CD4-positive, alpha-beta T cell (primary cell): Measurements from ENCODE around the gene SHLD2. TPM values are rescaled to one million over a fixed set of nuclear protein-coding genes. Genes with fewer than 3 reads are reported as not detected.
"Not testable (repeated sequence)": the region's sequence is repeated elsewhere in the genome, so short reads cannot be mapped to it uniquely, and the experiment has no call there.

Experiments
- ATAC-seq: fragments of 200-7000 bp; cut with Tn5 transposase; one replicate; pipeline ENCODE4 v1.10.0; 2022; ENCODE audit warnings: mild to moderate bottlenecking; ENCODE audit not compliant: poor library complexity
- CTCF ChIA-PET: fragments of 350-600 bp; sonication (Branson Sonifier 250); formaldehyde crosslinking; loops from one replicate; lab custom pipeline; 2021; ENCODE audit warnings: antibody characterized with exemption, inconsistent platforms; lab: Charles Lee
- POLR2A ChIA-PET: fragments of 350-600 bp; sonication (Branson Sonifier 250); formaldehyde crosslinking; loops from one replicate; lab custom pipeline; 2021; ENCODE audit warnings: antibody characterized with exemption, inconsistent platforms; lab: Charles Lee
- DNase-seq, 14 experiments: peaks; one replicate each; pipeline ENCODE4 v3.0.0-alpha.2; 2013 to 2020; ENCODE audit warnings: mixed read lengths in 2 of 14
- H3K27ac ChIP-seq, 2 donors: one replicate each; pipeline versions ENCODE4 v1.5.1 to v1.7.0; 2013; ENCODE audit warnings: low read length in 2 of 2, low read depth in 1 of 2, mild to moderate bottlenecking in 1 of 2
- H3K27me3 ChIP-seq, 2 experiments: 1 replicate in 1 of 2; 2 replicates in 1 of 2; pipeline versions ENCODE4 v1.6.1 to v1.7.0; 2013; ENCODE audit warnings: low read length in 2 of 2, control low read depth in 1 of 2, mild to moderate bottlenecking in 1 of 2, moderate library complexity in 1 of 2; ENCODE audit not compliant: insufficient read depth in 2 of 2, control insufficient read depth in 1 of 2
- H3K36me3 ChIP-seq: one replicate; pipeline ENCODE4 v1.6.1; 2013; ENCODE audit warnings: low read length, control low read depth; ENCODE audit not compliant: insufficient read depth
- H3K4me1 ChIP-seq: one replicate; pipeline ENCODE4 v1.6.1; 2013; ENCODE audit warnings: low read length, control low read depth; ENCODE audit not compliant: insufficient read depth
- H3K4me3 ChIP-seq: one replicate; pipeline ENCODE4 v1.5.1; 2013; ENCODE audit warnings: mild to moderate bottlenecking, low read length, moderate library complexity
- H3K9me3 ChIP-seq, 2 experiments: 1 replicate in 1 of 2; 2 replicates in 1 of 2; pipeline versions ENCODE4 v1.6.1 to v1.7.0; 2013; ENCODE audit warnings: low read length in 2 of 2, mild to moderate bottlenecking in 2 of 2, control low read depth in 1 of 2, moderate library complexity in 1 of 2; ENCODE audit not compliant: control insufficient read depth in 1 of 2, insufficient read depth in 1 of 2
- H3K27ac Mint-ChIP-seq: one replicate; pipeline ENCODE4 v1.8.0; 2020; ENCODE audit warnings: mixed read lengths
- H3K27me3 Mint-ChIP-seq: one replicate; pipeline ENCODE4 v1.8.0; 2021; ENCODE audit warnings: mixed read lengths
- H3K36me3 Mint-ChIP-seq: one replicate; pipeline ENCODE4 v1.8.0; 2021; ENCODE audit warnings: low read depth, mixed read lengths
- H3K4me1 Mint-ChIP-seq: one replicate; pipeline ENCODE4 v1.8.0; 2021; ENCODE audit warnings: low read depth, mixed read lengths
- H3K4me3 Mint-ChIP-seq: one replicate; pipeline ENCODE4 v1.8.0; 2020; ENCODE audit warnings: mild to moderate bottlenecking, mixed read lengths
- H3K9me3 Mint-ChIP-seq: one replicate; pipeline ENCODE4 v1.8.0; 2020; ENCODE audit warnings: mixed read lengths
- intact Hi-C, 2 experiments: fragments of 100-400 bp; cut with DNase I in 1 of 2; cut with micrococcal nuclease in 1 of 2; formaldehyde crosslinking; loops; one replicate each; pipeline versions ENCODE4 v1.15.1 to v1.9.0; 2023 to 2025; cut with DNase I, micrococcal nuclease
- total RNA-seq, 174 experiments: library from RNA in 2 of 174; stranded (reverse) in 2 of 174; gene quantifications; one replicate each; pipeline ENCODE4 v1.2.3 and lab custom pipeline; 2021 to 2026
- TF ChIP-seq, protein P1 (sequence below): fragments of 200-600 bp; IDR thresholded peaks from one replicate; pipeline ENCODE4 v1.8.0; 2022; ENCODE audit warnings: antibody characterized with exemption, mild to moderate bottlenecking

The SHLD2 gene
- total RNA-seq, 2 experiments from 2014 or later, result 20.6 to 23.0 TPM

DNA sequence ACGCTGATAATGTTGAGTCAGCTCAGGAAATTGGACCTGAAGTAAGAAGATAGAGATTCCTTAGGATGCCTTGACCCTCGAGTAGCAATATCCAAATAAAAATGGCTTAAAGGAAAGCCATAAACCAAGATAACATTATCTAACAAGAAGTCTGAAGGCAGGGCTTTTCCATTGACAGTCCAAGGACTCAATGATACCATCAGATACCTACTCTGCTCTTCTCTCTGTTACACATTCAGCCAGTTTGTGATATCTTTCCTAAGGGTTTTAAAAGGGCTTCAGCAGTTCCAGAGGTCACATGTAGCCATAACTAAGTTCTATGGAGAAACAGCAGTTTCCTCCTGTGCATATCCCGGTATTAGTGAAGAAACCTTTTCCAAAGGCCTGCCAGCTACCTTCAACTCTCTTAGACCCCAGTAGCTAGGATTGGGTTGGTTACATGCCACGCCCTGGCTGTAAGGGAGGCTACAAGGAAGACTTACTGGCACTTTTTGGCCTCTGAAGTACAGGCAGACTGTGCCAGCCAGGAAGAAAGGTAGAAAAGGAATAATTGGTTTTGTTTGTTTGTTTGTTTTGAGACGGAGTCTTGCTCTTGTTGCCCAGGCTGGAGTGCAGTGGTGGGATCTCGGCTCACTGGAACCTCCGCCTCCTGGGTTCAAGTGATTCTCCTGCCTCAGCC is 10.6 kb downstream of the SHLD2 start:
- ATAC-seq (no peak), DNase-seq (no peak)
- TF ChIP-seq, protein P1, sequence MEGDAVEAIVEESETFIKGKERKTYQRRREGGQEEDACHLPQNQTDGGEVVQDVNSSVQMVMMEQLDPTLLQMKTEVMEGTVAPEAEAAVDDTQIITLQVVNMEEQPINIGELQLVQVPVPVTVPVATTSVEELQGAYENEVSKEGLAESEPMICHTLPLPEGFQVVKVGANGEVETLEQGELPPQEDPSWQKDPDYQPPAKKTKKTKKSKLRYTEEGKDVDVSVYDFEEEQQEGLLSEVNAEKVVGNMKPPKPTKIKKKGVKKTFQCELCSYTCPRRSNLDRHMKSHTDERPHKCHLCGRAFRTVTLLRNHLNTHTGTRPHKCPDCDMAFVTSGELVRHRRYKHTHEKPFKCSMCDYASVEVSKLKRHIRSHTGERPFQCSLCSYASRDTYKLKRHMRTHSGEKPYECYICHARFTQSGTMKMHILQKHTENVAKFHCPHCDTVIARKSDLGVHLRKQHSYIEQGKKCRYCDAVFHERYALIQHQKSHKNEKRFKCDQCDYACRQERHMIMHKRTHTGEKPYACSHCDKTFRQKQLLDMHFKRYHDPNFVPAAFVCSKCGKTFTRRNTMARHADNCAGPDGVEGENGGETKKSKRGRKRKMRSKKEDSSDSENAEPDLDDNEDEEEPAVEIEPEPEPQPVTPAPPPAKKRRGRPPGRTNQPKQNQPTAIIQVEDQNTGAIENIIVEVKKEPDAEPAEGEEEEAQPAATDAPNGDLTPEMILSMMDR, result no peak
- no peak overlapping the region for H3K4me3 Mint-ChIP-seq
- ChIA-PET CTCF (no interaction called here), POLR2A (interaction anchor here (2.1 kb wide), 1 partner anchor 9 kb away, joined by 5 read pairs; no protein-coding TSS in a partner anchor)
- H3K27me3 Mint-ChIP-seq, result no peaks in the 10 kb centered on the region
- H3K36me3 Mint-ChIP-seq, result peaks cover 78% of the 10 kb centered on the region
- intact Hi-C loops, result no loop called here
- no peaks in the 10 kb centered on the region for H3K4me1 ChIP-seq
- no peaks in the 10 kb centered on the region for H3K27me3 ChIP-seq
- H3K9me3 Mint-ChIP-seq, result no peaks in the 10 kb centered on the region
- H3K36me3 ChIP-seq, result peaks cover 46% of the 10 kb centered on the region
- H3K27ac ChIP-seq, result no peak overlapping the region
- H3K9me3 ChIP-seq, result no peaks in the 10 kb centered on the region
- peaks cover 24% of the 10 kb centered on the region for H3K4me1 Mint-ChIP-seq
- no peak overlapping the region for H3K27ac Mint-ChIP-seq
- no peak overlapping the region for H3K4me3 ChIP-seq

DNA sequence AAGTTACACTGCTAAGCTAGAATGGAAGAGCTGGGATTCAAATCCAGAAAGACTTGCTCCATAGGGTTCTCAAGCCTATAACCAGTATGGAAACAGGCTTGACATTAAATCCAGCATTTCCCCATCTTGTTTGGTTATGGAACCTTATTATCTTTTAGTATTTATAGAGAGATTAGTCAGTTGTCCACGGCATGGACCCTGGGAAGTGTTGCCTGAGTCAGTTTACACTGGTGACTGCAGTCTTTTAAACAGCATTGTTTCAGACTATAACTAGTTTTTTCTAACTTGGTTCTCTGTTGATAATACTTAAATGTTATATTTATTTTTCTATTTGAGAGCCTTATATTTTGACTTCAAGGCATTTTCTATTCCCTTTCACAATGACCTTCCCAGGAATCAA is 23.1 kb downstream of the SHLD2 start:
- ATAC-seq, POLR2A ChIA-PET: not testable (repeated sequence)

DNA sequence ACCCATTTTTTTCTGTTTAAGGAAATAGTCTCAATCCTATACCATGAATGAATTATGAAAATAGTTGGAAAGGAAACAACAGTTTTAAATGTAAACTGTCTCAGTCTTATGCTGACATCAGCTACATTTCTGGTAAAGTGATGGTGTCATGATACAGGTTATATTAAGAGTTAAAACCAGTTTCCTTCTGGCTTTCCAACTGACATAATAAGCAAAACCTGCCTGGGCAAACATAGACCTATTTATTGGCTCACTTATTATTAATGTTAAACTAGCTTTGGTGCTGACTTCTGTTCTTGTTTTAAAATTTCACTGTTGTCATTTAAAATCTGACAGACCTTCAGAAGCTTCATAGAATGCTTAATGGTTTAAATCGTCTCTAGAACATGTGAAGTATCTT is 24.0 kb downstream of the SHLD2 start:
- DNase-seq, H3K36me3 ChIP-seq, H3K4me1 Mint-ChIP-seq, H3K9me3 ChIP-seq, H3K27me3 ChIP-seq, ATAC-seq, H3K4me3 ChIP-seq, intact Hi-C loops, H3K27ac Mint-ChIP-seq, H3K4me1 ChIP-seq, POLR2A ChIA-PET, H3K27ac ChIP-seq, H3K9me3 Mint-ChIP-seq, H3K4me3 Mint-ChIP-seq, CTCF ChIA-PET, H3K27me3 Mint-ChIP-seq: not testable (repeated sequence)
- peaks cover 32% of the 10 kb centered on the region for H3K36me3 Mint-ChIP-seq

More for the DNA sequence above, 23.1 kb downstream of the SHLD2 start:
- CTCF ChIA-PET, H3K9me3 ChIP-seq, H3K27me3 Mint-ChIP-seq, intact Hi-C loops, H3K27ac ChIP-seq, H3K4me1 ChIP-seq, H3K9me3 Mint-ChIP-seq, H3K27ac Mint-ChIP-seq, H3K4me3 ChIP-seq, H3K27me3 ChIP-seq, DNase-seq, H3K36me3 ChIP-seq, H3K4me3 Mint-ChIP-seq, H3K4me1 Mint-ChIP-seq: not testable (repeated sequence)
- peaks cover 27% of the 10 kb centered on the region for H3K36me3 Mint-ChIP-seq

DNA sequence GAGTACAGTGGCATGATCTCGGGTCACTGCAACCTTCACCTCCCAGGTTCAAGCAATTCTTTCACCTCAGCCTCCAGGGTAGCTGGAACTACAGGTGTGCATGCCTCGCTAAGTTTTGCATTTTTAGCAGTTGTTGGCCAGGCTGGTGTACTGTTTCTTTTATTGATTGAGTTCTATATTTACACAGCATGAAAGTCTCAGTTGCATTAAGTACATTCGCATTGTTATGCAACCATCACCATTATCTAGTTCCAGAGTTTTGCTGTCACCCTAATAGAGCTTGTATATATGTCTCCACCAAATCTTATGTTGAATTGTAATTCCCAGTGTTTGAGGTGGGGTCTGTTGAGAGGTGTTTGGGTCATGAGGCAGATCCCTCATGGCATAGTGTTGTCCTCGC is 28.3 kb downstream of the SHLD2 start:
- intact Hi-C loops, result not testable (repeated sequence)

DNA sequence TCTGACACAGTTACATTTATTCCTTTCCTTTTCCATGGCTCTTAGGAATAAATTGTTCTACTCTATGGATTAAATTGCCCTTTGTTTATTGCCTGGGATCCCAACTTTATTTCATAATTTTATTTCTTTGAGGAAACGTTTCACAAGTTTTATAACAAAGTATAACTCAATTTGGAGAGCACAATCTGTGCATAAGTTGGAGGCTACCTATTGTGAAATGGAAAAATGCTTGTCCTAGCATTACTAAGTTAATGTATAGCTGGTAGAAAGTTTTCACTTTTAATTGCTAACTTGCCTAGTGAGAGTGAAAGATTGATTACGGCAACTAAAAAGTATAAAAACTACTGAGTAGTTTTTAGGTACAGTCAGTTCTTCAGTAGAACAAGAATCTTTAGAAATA is 32.0 kb downstream of the SHLD2 start:
- H3K4me3 Mint-ChIP-seq, POLR2A ChIA-PET, DNase-seq, H3K4me1 Mint-ChIP-seq, H3K27me3 ChIP-seq, ATAC-seq, H3K4me3 ChIP-seq, CTCF ChIA-PET, H3K4me1 ChIP-seq, H3K27me3 Mint-ChIP-seq, H3K9me3 ChIP-seq, H3K36me3 ChIP-seq, intact Hi-C loops, H3K27ac ChIP-seq, H3K9me3 Mint-ChIP-seq, H3K27ac Mint-ChIP-seq: not testable (repeated sequence)
- peaks cover 29% of the 10 kb centered on the region for H3K36me3 Mint-ChIP-seq

More for the DNA sequence above, 28.3 kb downstream of the SHLD2 start:
- H3K4me1 ChIP-seq, H3K4me1 Mint-ChIP-seq, ATAC-seq, H3K36me3 ChIP-seq, H3K4me3 Mint-ChIP-seq, DNase-seq, POLR2A ChIA-PET, CTCF ChIA-PET, H3K27me3 ChIP-seq, H3K27ac Mint-ChIP-seq, H3K4me3 ChIP-seq, H3K27me3 Mint-ChIP-seq, H3K9me3 ChIP-seq, H3K9me3 Mint-ChIP-seq, H3K27ac ChIP-seq: not testable (repeated sequence)
- peaks cover 19% of the 10 kb centered on the region for H3K36me3 Mint-ChIP-seq

DNA sequence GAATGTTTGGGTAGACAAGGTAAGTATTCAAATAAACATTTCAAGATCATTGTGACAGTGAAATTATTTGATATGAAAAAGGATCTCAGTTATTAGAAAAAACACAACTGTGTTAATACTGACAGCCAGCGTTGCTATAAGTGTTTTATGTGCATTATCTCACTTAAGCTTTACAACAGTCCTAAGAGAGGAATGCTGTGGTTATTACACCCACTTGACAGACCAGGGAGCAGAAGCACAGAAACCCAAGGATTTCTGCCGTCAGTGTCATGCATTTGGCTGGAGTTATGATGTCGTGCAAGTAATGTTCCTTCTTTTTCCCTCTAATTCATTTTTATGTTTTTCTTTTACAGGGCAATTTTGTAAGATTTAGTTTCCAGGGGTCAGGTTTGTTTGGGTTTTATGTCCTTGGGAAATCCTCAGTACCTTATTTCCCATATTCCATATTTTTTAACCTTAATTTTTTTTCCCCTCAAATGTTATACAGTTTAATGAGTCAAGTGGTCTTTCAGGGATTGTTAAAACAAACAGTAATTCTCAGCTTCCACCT is 32.7 kb downstream of the SHLD2 start:
- H3K27ac ChIP-seq, H3K27ac Mint-ChIP-seq, H3K4me1 ChIP-seq, CTCF ChIA-PET, H3K9me3 Mint-ChIP-seq, H3K27me3 ChIP-seq, POLR2A ChIA-PET, H3K4me3 Mint-ChIP-seq, intact Hi-C loops, H3K4me3 ChIP-seq, DNase-seq, H3K27me3 Mint-ChIP-seq, H3K4me1 Mint-ChIP-seq, H3K9me3 ChIP-seq, H3K36me3 ChIP-seq, ATAC-seq: not testable (repeated sequence)
- peaks cover 27% of the 10 kb centered on the region for H3K36me3 Mint-ChIP-seq
